ENCODE measurements around the gene TRIM24.

TRIM24 gene

GRCh38 chr7:138581065-138581464 lies 121.0 kb downstream of the TRIM24 start:
- no peak for DNase-seq

DNA sequence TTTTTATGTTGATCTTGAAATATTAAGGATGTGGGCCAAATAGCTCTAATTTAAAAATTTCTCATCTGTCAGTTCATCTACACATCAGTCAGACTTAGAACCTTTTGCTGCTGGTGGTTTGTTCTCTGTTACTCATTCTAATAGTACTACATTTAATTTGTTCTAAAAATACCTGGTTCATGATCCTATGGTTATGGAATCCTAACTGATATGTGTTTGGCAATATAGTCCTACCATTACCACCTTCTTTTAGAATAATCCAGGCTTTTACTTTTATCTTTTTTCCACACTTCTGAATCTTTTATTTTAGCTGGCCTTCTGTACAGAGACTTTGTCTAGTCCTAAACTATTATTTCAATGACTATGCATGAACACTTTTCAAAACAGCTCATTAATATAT lies 124.2 kb downstream of the TRIM24 start:
- no peak for DNase-seq

- no peak for DNase-seq
Observed at GRCh38 chr7:138584696-138585095, 124.6 kb downstream of the TRIM24 start.

- DNase-seq, result no peak
Observed at GRCh38 chr7:138585283-138585993, 125.4 kb downstream of the TRIM24 start.

- no peak for DNase-seq
Observed at GRCh38 chr7:138587485-138587884, 127.4 kb downstream of the TRIM24 start.

DNA sequence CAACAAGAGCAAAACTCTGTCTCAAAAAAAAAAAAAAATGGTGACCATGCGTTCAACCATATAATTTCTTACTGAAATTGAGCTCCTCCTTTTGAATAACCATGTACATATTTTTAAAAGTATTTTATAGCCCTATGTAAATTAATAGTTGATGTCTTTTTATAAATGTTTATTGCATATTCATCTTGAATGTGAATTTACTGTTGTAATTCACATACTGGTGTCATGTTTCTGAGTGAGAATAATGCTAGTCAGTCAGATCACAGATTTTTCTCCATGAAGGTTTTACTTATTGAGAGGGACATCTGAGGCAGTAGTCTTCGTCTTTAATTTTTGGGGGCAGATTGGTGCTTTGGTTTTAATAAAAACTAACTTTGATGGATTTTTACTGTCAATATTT lies 128.9 kb downstream of the TRIM24 start:
- no peak for DNase-seq

GRCh38 chr7:138590154-138590553 lies 130.1 kb downstream of the TRIM24 start:
- no peak for DNase-seq

DNA sequence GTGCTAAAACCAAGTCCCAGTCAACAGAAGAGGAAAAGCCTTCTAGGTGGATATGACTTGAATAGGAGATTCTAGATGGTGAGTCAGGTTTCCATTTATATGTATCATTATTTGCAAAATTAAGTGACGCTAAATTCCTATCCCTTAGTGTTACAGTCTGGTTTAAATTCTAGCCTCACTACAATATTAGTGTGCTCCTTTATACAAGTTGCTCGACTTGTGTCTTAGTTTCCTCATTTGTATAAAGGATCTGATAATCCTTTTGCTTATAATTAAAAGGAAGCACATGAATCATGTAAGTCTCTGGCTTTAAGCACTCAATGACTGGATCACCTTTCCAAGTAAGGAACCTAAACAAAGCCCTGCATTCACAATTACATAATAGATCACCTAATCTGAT lies 135.4 kb downstream of the TRIM24 start:
- DNase-seq, result no peak

DNA sequence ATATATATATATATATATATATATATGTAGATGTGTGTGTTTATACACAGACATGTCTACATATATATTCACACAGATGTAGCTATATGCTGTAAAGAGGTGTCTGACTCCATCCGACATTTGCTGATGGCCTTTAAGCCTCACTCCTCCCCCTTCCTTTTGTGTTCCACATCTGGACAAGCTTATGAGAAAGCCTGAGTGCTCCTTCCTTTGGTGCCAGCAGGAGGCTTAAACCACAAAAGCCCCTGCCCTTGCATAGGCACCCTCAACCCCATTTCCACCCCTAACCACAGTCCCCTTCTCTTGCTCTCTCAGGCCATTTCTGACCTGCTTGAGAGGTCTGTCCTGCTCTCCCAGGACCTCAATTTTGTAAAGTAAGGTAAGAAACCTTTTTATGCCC lies 142.4 kb downstream of the TRIM24 start:
- no peak for DNase-seq

DNA sequence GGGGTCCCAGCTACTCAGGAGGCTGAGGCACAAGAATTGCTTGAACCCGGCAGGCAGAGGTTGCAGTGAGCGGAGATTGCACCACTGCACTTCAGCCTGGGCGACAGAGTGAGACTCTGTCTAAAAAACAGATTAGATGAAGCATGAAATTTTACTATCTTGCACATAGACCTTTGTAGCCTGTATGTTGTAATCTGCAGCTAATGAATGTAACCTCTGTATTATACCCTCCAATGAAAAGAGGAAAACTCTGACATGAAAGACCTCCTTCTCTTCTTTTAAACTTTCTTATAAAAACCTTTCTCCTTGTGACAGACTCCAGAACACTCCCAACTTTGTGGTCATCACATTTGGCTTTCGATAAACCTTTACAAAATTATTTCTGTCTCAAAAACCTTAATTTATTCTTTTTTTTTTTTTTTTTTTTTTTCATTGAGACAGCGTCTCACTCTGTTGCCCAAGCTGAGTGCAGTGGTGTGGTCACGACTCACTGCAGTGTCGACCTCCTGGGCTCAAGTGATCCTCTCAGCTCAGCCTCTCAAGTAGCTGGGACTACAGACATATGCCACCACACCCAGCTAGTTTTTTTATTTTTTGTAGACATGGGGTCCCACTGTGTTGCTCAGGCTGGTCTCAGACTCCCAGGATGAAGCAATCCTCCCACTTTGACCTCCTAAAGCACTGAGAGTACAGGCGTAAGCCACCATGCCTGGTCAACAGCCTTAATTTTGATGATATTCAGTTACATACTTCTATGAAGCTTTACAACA lies 143.7 kb downstream of the TRIM24 start:
- DNase-seq, result no peak

DNA sequence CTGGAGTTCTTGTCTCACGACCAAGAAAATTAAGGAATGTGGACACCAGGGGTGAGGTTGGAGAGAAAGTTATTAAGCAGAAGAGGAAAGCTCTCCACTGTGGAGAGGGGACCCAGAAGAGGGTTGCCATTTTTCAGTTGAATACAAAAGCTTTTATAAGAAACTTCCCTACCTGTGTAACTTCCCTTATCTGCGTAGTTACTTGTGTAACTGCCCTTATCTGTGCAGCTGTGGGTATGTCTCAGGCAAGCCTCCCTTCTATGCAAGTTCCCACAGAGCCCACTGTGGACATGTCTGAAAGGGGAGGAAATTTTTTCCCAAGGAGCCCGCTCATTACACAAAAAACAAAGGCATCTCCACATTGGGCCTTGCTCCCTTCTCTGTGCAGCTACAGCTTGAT lies 146.2 kb downstream of the TRIM24 start:
- no peak for DNase-seq

DNA sequence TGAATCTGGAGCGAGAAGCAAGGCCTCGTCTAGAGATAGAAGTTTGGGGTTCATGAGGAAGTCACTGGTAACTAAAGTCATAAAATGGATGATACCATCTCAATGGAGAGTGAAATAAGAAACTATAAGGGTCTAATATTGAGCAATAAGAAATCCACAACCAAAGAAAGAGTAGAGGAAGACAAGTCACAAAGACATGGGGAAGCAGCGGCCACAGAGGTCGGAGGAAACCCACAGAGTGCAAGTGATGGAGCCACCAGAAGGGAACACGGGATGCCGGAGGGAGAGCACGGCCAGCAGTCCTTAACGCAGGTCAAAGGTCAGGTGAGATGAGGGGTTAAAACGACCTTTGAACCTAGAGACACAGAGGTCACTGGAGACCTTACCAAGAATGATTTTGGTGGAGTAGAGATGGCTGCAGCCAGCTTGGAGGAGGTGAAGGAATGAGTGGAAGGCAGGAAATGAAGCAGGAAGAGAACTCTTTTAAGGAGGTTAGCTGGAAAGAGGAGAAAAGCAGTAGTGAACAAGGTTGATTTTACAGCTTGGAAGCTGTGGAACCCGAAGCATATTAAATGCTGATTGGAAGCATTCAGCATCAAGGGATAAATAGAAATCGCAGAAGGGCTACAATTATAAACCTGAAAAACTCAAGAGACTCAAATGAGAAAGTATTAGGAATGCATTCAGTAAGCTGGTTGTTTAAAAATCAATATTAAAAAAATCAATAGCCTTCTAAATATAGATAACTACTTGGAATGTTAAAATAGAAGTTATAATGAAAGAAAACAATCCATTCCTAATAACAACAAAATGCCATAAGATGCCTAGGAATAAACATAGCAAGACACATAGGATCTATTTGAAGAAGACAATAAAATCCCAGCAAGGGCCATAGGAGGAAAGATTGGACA lies 147.4 kb downstream of the TRIM24 start:
- DNase-seq, result no peak

- DNase-seq, result no peak
Observed at GRCh38 chr7:138608275-138608674, 148.2 kb downstream of the TRIM24 start.

- no peak for DNase-seq
Observed at GRCh38 chr7:138610671-138611170, 150.7 kb downstream of the TRIM24 start.

GRCh38 chr7:138613630-138614029 lies 153.6 kb downstream of the TRIM24 start:
- DNase-seq, result no peak

DNA sequence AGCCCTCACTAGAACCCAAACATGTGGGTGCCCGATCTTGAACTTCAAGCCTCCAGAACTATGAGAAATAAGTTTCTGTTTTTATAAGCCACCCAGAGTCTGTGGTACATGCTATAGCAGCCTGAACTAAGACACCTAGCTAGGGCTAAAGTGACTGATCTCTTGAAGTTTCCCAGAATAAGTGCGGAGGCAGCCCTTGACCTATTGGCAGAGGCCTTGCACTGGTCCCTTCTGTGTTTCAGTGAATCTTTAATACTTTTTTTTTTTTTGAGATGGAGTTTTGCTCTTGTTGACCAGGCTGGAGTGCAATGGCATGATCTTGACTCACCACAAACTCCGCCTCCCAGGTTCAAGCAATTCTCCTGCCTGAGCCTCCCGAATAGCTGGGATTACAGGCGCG lies 156.0 kb downstream of the TRIM24 start:
- DNase-seq, result no peak

GRCh38 chr7:138618506-138618905 lies 158.4 kb downstream of the TRIM24 start:
- no peak for DNase-seq

DNA sequence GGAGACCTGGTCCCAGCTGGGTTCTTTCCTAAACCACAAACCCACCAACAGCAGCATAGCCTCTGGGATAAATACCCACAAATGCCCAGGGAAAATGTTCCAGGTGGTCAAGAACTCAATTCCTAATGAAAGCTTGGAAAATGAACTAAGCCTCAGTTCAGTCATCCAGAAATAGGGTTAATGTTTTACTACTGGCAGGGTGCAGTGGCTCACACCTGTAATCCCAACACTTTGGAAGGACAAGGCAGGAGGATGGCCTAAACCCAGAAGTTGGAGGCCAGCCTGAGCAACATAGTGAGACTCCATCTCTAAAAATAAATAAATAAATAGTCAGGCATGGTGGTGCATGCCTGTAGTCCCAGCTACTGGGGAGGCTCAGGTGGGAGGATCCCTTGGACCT lies 158.9 kb downstream of the TRIM24 start:
- DNase-seq, result no peak

GRCh38 chr7:138622841-138623240 lies 162.8 kb downstream of the TRIM24 start:
- no peak for DNase-seq

DNA sequence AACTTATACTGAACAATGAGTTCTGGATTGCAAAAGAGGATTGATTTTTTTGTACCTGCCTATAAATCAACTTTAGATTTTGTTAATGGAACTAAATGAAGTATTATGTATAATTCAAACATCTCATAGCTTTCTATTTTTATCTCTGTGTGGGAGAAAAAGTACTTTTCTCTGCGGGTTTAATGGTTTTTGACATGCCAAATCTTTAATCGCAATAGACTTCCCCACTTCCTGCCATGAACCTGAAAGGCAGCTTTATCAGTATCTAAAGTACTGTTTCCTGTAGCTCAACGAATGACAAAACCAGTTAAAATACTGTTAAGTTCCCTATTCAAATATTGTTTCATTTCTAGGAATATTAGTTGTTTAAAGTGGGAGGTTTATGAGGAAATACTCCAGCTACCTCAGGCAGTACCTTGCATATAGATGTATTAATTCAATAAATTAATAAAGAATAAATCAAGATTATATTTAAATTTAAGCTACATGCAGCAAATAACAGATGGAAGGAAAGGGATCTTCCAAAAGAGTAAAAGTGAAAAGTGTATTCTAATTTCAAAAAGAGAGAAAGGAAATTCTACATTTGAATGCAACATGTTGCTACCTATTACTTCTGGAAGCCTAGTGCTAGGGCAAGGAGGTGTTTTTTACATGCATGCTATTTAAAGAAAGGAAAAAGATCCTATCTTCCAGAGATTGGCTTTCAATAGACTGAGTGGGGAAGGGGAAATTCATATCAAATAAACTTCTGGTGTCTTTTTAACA lies 165.2 kb downstream of the TRIM24 start:
- no peak for DNase-seq

DNA sequence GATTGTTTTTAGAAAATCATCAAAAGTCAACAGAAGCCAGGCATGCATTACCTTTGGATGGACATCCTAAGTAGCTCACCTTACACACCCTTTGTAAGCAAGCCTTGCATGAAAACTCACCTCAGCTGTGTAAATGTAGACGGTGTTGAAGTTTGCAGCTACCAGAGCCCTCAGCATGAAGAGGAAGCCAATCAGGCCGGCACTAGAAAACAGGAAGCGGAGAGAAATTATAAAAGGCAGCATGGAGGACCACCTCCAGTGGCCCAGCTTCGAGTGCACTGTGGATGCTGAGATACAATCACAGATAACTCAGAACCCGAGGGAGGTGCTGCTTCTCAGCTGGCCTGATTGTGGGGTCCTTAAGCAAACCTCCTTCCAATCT lies 165.8 kb downstream of the TRIM24 start:
- no peak for DNase-seq

- DNase-seq, result no peak
Observed at GRCh38 chr7:138626846-138627245, 166.8 kb downstream of the TRIM24 start.

DNA sequence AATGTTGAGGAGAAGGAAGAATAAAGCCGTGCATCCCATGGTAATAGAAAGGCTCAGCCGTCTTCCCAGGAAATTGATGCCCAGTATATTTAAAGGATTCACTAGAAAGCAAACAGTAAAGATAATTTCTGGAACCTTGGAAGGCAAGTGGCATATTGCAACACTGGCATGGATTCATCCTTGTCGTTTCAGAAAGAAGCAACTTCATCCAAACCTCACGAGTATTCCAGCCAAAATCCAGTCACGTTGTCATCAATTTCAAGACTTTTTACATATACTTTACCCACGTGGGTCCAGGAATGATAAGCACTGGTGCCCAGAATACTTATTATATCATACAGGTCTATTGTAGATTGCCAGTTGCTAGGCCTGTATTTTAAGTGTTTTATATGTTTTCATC lies 167.3 kb downstream of the TRIM24 start:
- no peak for DNase-seq
